GM23248 (cell line): Measurements from ENCODE around the gene CYP4X1.

Experiments used
- EZH2 ChIP-seq: fragments of 200-600 bp; sonication (generic); IDR thresholded peaks from 2 replicates; pipeline ENCODE4 v1.6.1; 2018; ENCODE audit warnings: antibody characterized with exemption, mild to moderate bottlenecking; ENCODE audit not compliant: insufficient read depth, poor library complexity, severe bottlenecking
- EZH2phosphoT487 ChIP-seq: fragments of 200-600 bp; sonication (generic); IDR thresholded peaks from 2 replicates; pipeline ENCODE4 v1.6.1; 2018; ENCODE audit warnings: antibody characterized with exemption, moderate library complexity, mild to moderate bottlenecking, low read depth; ENCODE audit not compliant: insufficient read depth

GRCh38 chr1:47013293-47013692 lies 10.2 kb upstream of the CYP4X1 start:
- TF ChIP-seq EZH2 (no peak), EZH2phosphoT487 (no peak)
